HepG2 (cell line): ENCODE results near the gene LTBR. TPM values are rescaled to one million over a fixed set of nuclear protein-coding genes. Genes with fewer than 3 reads are reported as not detected.

ENCODE experiments used
- CAMTA2 ChIP-seq: sonication (generic); formaldehyde crosslinking; IDR thresholded peaks from 2 replicates; pipeline ENCODE4 v1.4.0; 2020; ENCODE audit warnings: mild to moderate bottlenecking, missing genetic modification reagents, borderline replicate concordance
- HDAC1 ChIP-seq: sonication (generic); formaldehyde crosslinking; IDR thresholded peaks from 2 replicates; pipeline ENCODE4 v1.5.1; 2020; ENCODE audit warnings: mild to moderate bottlenecking, missing genetic modification reagents
- HNRNPK ChIP-seq: fragments of 200-400 bp; formaldehyde crosslinking; IDR thresholded peaks from 2 replicates; pipeline ENCODE4 v1.6.1; 2018; ENCODE audit warnings: low read length, low read depth, moderate library complexity, mild to moderate bottlenecking; ENCODE audit not compliant: poor library complexity, severe bottlenecking
- IRX3 ChIP-seq: sonication (generic); formaldehyde crosslinking; IDR thresholded peaks from 2 replicates; pipeline ENCODE4 v1.8.1; 2023; ENCODE audit warnings: mild to moderate bottlenecking, low read depth, missing genetic modification reagents, borderline replicate concordance
- NFE2L2 ChIP-seq: fragments of 150-350 bp; IDR thresholded peaks from 2 replicates; pipeline ENCODE4 v1.6.1; 2014; ENCODE audit warnings: low read length
- RBAK ChIP-seq: sonication (generic); formaldehyde crosslinking; IDR thresholded peaks from 2 replicates; pipeline ENCODE4 v1.5.1; 2020; ENCODE audit warnings: mild to moderate bottlenecking, missing genetic modification reagents
- SKI ChIP-seq: fragments of 450-650 bp; IDR thresholded peaks from one replicate; pipeline ENCODE4 v1.6.1; 2018; ENCODE audit warnings: mild to moderate bottlenecking; ENCODE audit not compliant: partially characterized antibody
- SRY ChIP-seq: sonication (generic); formaldehyde crosslinking; IDR thresholded peaks from 2 replicates; pipeline ENCODE4 v1.8.0; 2022; ENCODE audit warnings: mild to moderate bottlenecking, missing genetic modification reagents
- TBX3 ChIP-seq: fragments of 450-650 bp; IDR thresholded peaks from 2 replicates; pipeline ENCODE4 v1.6.1; 2017; ENCODE audit warnings: antibody characterized with exemption, mild to moderate bottlenecking, inconsistent platforms, borderline replicate concordance
- TFE3 ChIP-seq: IDR thresholded peaks from 2 replicates; pipeline ENCODE4 v1.6.1; 2016
- ZNF296 ChIP-seq: sonication (generic); formaldehyde crosslinking; conservative IDR thresholded peaks from 2 replicates; pipeline ENCODE4 v1.5.0; 2020; ENCODE audit warnings: mild to moderate bottlenecking, missing genetic modification reagents
- ZNF367 ChIP-seq: sonication (generic); formaldehyde crosslinking; IDR thresholded peaks from 2 replicates; pipeline ENCODE4 v1.4.0; 2020; ENCODE audit warnings: missing genetic modification reagents, borderline replicate concordance
- ZNF652 ChIP-seq: IDR thresholded peaks from 2 replicates; pipeline ENCODE4 v1.6.1; 2016; ENCODE audit warnings: low read depth, borderline replicate concordance
- ZNF674 ChIP-seq: sonication (generic); formaldehyde crosslinking; IDR thresholded peaks from 2 replicates; pipeline ENCODE4 v1.5.0; 2020; ENCODE audit warnings: low read depth, mild to moderate bottlenecking, missing genetic modification reagents
- ZZZ3 ChIP-seq: sonication (generic); formaldehyde crosslinking; IDR thresholded peaks from 2 replicates; pipeline ENCODE4 v1.4.0; 2020; ENCODE audit warnings: missing genetic modification reagents, mild to moderate bottlenecking, borderline replicate concordance
- polyA plus RNA-seq, 8 experiments: library from polyadenylated mRNA; depleted of rRNA in 3 of 8; stranded (reverse) in 7 of 8; unstranded in 1 of 8; fragments of >200 nt; fragmentation: Illumina TruSeq in 4 of 8; extraction: Trizol in 4 of 8; gene quantifications; 2 replicates each; pipeline versions ENCODE4 v1.2.1 to v1.2.3, GENCODE V29; 2011 to 2016; ENCODE audit warnings: low read depth in 4 of 8, missing spikeins in 1 of 8, mixed read lengths in 1 of 8; ENCODE audit not compliant: insufficient read depth in 1 of 8
- total RNA-seq, 5 experiments: library from RNA; depleted of rRNA; stranded (reverse); fragments of >200 nt; fragmentation: Illumina TruSeq; extraction: Trizol; gene quantifications; 2 replicates each; pipeline ENCODE4 v1.2.3, GENCODE V29; 2016; ENCODE audit warnings: low read depth in 1 of 5
- TF ChIP-seq, protein P1 (sequence below): sonication (generic); formaldehyde crosslinking; IDR thresholded peaks from one replicate; pipeline ENCODE4 v1.5.1; 2020; ENCODE audit warnings: mild to moderate bottlenecking, missing genetic modification reagents; ENCODE audit errors: not compliant biosample characterization
- TF ChIP-seq, protein P2 (sequence below): sonication (generic); formaldehyde crosslinking; IDR thresholded peaks from 2 replicates; pipeline ENCODE4 v1.4.0; 2020; ENCODE audit warnings: missing genetic modification reagents, borderline replicate concordance

The LTBR gene
- total and polyA plus RNA-seq, 2 of the 13 experiments (the other 11 are each of a cell fraction or from before 2014, with no cell fraction given): 31.4 to 34.8 TPM

- TF ChIP-seq, protein P1, sequence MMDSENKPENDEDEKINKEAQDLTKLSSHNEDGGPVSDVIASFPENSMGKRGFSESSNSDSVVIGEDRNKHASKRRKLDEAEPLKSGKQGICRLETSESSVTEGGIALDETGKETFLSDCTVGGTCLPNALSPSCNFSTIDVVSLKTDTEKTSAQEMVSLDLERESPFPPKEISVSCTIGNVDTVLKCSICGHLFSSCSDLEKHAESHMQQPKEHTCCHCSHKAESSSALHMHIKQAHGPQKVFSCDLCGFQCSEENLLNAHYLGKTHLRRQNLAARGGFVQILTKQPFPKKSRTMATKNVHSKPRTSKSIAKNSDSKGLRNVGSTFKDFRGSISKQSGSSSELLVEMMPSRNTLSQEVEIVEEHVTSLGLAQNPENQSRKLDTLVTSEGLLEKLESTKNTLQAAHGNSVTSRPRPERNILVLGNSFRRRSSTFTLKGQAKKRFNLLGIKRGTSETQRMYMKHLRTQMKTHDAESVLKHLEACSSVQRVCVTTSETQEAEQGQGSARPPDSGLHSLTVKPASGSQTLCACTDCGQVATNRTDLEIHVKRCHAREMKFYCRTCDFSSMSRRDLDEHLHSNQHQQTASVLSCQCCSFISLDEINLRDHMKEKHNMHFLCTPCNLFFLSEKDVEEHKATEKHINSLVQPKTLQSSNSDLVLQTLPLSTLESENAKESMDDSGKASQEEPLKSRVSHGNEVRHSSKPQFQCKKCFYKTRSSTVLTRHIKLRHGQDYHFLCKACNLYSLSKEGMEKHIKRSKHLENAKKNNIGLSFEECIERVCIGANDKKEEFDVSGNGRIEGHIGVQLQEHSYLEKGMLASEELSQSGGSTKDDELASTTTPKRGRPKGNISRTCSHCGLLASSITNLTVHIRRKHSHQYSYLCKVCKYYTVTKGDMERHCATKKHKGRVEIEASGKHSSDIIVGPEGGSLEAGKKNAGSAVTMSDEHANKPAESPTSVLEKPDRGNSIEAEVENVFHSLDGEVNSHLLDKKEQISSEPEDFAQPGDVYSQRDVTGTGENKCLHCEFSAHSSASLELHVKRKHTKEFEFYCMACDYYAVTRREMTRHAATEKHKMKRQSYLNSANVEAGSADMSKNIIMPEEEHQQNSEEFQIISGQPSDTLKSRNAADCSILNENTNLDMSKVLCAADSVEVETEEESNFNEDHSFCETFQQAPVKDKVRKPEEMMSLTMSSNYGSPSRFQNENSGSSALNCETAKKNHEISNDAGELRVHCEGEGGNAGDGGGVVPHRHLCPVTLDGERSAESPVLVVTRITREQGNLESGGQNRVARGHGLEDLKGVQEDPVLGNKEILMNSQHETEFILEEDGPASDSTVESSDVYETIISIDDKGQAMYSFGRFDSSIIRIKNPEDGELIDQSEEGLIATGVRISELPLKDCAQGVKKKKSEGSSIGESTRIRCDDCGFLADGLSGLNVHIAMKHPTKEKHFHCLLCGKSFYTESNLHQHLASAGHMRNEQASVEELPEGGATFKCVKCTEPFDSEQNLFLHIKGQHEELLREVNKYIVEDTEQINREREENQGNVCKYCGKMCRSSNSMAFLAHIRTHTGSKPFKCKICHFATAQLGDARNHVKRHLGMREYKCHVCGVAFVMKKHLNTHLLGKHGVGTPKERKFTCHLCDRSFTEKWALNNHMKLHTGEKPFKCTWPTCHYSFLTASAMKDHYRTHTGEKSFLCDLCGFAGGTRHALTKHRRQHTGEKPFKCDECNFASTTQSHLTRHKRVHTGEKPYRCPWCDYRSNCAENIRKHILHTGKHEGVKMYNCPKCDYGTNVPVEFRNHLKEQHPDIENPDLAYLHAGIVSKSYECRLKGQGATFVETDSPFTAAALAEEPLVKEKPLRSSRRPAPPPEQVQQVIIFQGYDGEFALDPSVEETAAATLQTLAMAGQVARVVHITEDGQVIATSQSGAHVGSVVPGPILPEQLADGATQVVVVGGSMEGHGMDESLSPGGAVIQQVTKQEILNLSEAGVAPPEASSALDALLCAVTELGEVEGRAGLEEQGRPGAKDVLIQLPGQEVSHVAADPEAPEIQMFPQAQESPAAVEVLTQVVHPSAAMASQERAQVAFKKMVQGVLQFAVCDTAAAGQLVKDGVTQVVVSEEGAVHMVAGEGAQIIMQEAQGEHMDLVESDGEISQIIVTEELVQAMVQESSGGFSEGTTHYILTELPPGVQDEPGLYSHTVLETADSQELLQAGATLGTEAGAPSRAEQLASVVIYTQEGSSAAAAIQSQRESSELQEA: no peak
- TF ChIP-seq TFE3 (CRISPR knock-in tag) (no peak), NFE2L2 (no peak), SRY (CRISPR knock-in tag) (no peak), IRX3 (CRISPR knock-in tag) (no peak), RBAK (no peak), CAMTA2 (CRISPR knock-in tag) (no peak), ZZZ3 (CRISPR knock-in tag) (no peak), ZNF652 (no peak), HNRNPK (no peak), TBX3 (peak; percentile 50; the same call in 1 of the 2 replicates), ZNF296 (CRISPR knock-in tag) (no peak), SKI (peak; percentile 12), ZNF367 (CRISPR knock-in tag) (no peak), ZNF674 (CRISPR knock-in tag) (no peak), HDAC1 (no peak)
- TF ChIP-seq, protein P2, sequence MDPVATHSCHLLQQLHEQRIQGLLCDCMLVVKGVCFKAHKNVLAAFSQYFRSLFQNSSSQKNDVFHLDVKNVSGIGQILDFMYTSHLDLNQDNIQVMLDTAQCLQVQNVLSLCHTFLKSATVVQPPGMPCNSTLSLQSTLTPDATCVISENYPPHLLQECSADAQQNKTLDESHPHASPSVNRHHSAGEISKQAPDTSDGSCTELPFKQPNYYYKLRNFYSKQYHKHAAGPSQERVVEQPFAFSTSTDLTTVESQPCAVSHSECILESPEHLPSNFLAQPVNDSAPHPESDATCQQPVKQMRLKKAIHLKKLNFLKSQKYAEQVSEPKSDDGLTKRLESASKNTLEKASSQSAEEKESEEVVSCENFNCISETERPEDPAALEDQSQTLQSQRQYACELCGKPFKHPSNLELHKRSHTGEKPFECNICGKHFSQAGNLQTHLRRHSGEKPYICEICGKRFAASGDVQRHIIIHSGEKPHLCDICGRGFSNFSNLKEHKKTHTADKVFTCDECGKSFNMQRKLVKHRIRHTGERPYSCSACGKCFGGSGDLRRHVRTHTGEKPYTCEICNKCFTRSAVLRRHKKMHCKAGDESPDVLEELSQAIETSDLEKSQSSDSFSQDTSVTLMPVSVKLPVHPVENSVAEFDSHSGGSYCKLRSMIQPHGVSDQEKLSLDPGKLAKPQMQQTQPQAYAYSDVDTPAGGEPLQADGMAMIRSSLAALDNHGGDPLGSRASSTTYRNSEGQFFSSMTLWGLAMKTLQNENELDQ (CRISPR knock-in tag): no peak
Observed at GRCh38 chr12:6425590-6426531, 41.9 kb downstream of the LTBR start (continued).
